Activated CD4-positive, alpha-beta memory T cell treated with anti-CD3 and anti-CD28 coated beads for 36 hours (primary cell): ENCODE data around the gene NAT10. TPM values are rescaled to one million over a fixed set of nuclear protein-coding genes. Genes with fewer than 3 reads are reported as not detected.
"Not testable (repeated sequence)": the region's sequence is repeated elsewhere in the genome, so short reads cannot be mapped to it uniquely, and the experiment has no call there.

Experiments used
- CTCF ChIA-PET: fragments of 350-600 bp; sonication (Branson Sonifier 250); formaldehyde crosslinking; loops from one replicate; lab custom pipeline; 2021; ENCODE audit warnings: antibody characterized with exemption, inconsistent platforms; lab: Charles Lee
- POLR2A ChIA-PET: fragments of 350-600 bp; sonication (Branson Sonifier 250); formaldehyde crosslinking; loops from one replicate; lab custom pipeline; 2021; ENCODE audit warnings: antibody characterized with exemption; lab: Charles Lee
- DNase-seq: peaks from one replicate; pipeline ENCODE4 v3.0.0-alpha.2; 2020
- H3K27ac Mint-ChIP-seq: one replicate; pipeline ENCODE4 v1.8.0; 2021; ENCODE audit warnings: mixed read lengths
- H3K27me3 Mint-ChIP-seq: one replicate; pipeline ENCODE4 v1.8.0; 2021; ENCODE audit warnings: mixed read lengths
- H3K36me3 Mint-ChIP-seq: one replicate; pipeline ENCODE4 v1.8.0; 2021; ENCODE audit warnings: mixed read lengths
- H3K4me1 Mint-ChIP-seq: one replicate; pipeline ENCODE4 v1.8.0; 2021; ENCODE audit warnings: low read depth, mixed read lengths
- H3K4me3 Mint-ChIP-seq: one replicate; pipeline ENCODE4 v1.8.0; 2021; ENCODE audit warnings: mild to moderate bottlenecking, mixed read lengths
- H3K9me3 Mint-ChIP-seq: one replicate; pipeline ENCODE4 v1.8.0; 2021; ENCODE audit warnings: mixed read lengths
- intact Hi-C: fragments of 100-400 bp; cut with micrococcal nuclease; formaldehyde crosslinking; loops from one replicate; pipeline ENCODE4 v1.15.1; 2023
- total RNA-seq, 2 experiments: library from RNA; stranded (reverse); gene quantifications; one replicate each; pipeline ENCODE4 v1.2.3, GENCODE V29; 2021

NAT10 gene
- total RNA-seq, 2 experiments from 2014 or later: 84.7 to 87.6 TPM

DNA sequence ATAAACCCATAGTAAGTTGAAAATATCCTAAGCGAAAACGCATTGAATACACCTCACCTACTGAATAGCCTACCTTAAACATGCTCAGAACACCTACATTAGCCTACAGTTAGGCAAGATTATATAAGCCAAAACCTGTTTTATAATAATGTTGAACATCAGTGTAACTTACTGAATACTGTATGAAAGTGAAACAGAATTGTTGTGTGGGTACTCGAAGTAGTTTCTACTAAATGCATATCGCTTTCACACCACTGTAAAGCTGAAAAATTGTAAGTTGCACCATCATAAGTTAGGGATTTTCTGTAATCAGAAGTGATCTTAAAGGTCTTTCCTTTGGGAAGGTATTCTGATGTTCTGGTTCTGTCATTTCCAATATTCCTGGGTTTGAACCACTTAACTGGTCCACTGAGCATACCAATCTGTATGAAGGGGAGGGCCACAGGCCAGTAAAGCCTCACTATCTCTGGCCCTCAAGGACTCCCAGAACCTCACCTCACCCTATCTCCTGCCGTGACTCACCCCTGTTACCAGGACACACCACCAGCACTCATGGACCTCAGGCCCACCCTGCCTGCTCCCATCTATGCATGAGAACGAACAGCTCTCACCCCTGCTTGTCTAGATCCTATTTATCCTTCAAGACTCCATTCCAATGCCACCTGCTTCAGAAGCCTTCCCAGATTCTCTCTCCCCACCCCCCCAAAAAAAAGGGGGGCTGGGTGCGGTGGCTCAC, 70.0 kb downstream of the NAT10 start:
- Mint-ChIP-seq H3K4me3 (no peak overlapping the region), H3K27ac (no peak overlapping the region), H3K36me3 (no peaks in the 10 kb centered on the region), H3K4me1 (peaks cover 18% of the 10 kb centered on the region), H3K9me3 (no peaks in the 10 kb centered on the region), H3K27me3 (peaks cover 2% of the 10 kb centered on the region)
- DNase-seq: no peak
- intact Hi-C loops: loop anchor here (2.0 kb wide), 2 partner anchors 39 to 75 kb away; no protein-coding TSS in a partner anchor
- CTCF ChIA-PET: interaction anchor here (1.2 to 9.2 kb wide), 13 partner anchors 11 to 318 kb away, joined by 3 to 167 read pairs (median 13); partner anchors contain the start of gene ABTB2
- POLR2A ChIA-PET: interaction anchor here (1.2 to 2.1 kb wide), 2 partner anchors 59 to 180 kb away, joined by 3 to 5 read pairs; no protein-coding TSS in a partner anchor

DNA sequence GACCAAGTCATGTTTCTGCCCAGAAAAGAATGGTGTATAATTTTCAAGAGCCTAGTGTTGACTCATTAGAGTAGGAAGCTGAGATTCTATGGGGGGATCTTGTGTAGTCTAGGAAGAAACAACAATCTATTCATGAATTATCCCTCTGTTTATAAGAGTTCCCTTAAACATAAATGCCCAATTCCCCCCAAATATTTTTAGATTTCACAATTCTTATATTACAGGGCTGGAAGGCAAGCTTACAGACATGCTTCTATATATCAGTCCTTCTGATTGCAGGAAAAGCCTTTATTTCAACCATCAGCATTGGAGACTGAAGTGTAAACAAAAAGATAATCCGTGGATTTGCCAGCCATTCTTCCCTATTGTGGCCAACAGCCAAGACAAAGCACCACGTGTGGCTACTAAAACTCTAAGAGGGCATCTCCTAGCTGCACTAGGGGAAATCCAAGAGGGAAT, 71.4 kb downstream of the NAT10 start:
- H3K36me3 Mint-ChIP-seq: no peaks in the 10 kb centered on the region
- POLR2A ChIA-PET: interaction anchor here (1.2 kb wide), 1 partner anchor 57 kb away, joined by 4 read pairs; no protein-coding TSS in a partner anchor
- CTCF ChIA-PET: interaction anchor here (0.6 to 9.2 kb wide), 4 partner anchors 38 to 315 kb away, joined by 3 to 167 read pairs (median 4); partner anchors contain the start of gene ABTB2
- H3K27ac Mint-ChIP-seq: no peak overlapping the region
- no peaks in the 10 kb centered on the region for H3K9me3 Mint-ChIP-seq
- peaks cover 24% of the 10 kb centered on the region for H3K4me1 Mint-ChIP-seq
- H3K27me3 Mint-ChIP-seq: peaks cover 2% of the 10 kb centered on the region
- H3K4me3 Mint-ChIP-seq: no peak overlapping the region
- no peak for DNase-seq
- intact Hi-C loops: no loop called here

- Mint-ChIP-seq H3K9me3 (no peaks in the 10 kb centered on the region), H3K4me1 (peaks cover 27% of the 10 kb centered on the region), H3K4me3 (no peak overlapping the region), H3K27me3 (peaks cover 2% of the 10 kb centered on the region), H3K27ac (no peak overlapping the region), H3K36me3 (no peaks in the 10 kb centered on the region)
- ChIA-PET CTCF (interaction anchor here (0.5 to 9.2 kb wide), 3 partner anchors 9 to 190 kb away, joined by 3 to 167 read pairs (median 4); partner anchors contain the start of gene ABTB2), POLR2A (no interaction called here)
- intact Hi-C loops: no loop called here
- DNase-seq: no peak
Measured at GRCh38 chr11:34178209-34178821, 72.9 kb downstream of the NAT10 start.

GRCh38 chr11:34179026-34179675, 73.7 kb downstream of the NAT10 start:
- Mint-ChIP-seq H3K27me3 (peaks cover 2% of the 10 kb centered on the region), H3K36me3 (no peaks in the 10 kb centered on the region), H3K9me3 (no peaks in the 10 kb centered on the region), H3K4me3 (no peak overlapping the region), H3K4me1 (peaks cover 27% of the 10 kb centered on the region), H3K27ac (no peak overlapping the region)
- intact Hi-C loops: no loop called here
- DNase-seq: no peak
- POLR2A ChIA-PET: no interaction called here
- CTCF ChIA-PET: interaction anchor here (1.1 to 9.2 kb wide), 2 partner anchors 177 to 191 kb away, joined by 3 to 167 read pairs; partner anchors contain the start of gene ABTB2

- Mint-ChIP-seq H3K4me1 (peaks cover 21% of the 10 kb centered on the region), H3K9me3 (no peaks in the 10 kb centered on the region), H3K27ac (no peak overlapping the region), H3K4me3 (no peak overlapping the region), H3K27me3 (peaks cover 2% of the 10 kb centered on the region), H3K36me3 (no peaks in the 10 kb centered on the region)
- ChIA-PET CTCF (interaction anchor here (9.2 kb wide), 1 partner anchor 176 kb away, joined by 167 read pairs; the partner anchor contains the start of gene ABTB2), POLR2A (interaction anchor here (1.3 kb wide), 1 partner anchor 21 kb away, joined by 3 read pairs; no protein-coding TSS in a partner anchor)
- peak; percentile 30 for DNase-seq
- intact Hi-C loops: loop anchor here (2.0 kb wide), 1 partner anchor 55 kb away; no protein-coding TSS in a partner anchor
Measured at GRCh38 chr11:34180040-34180813, 74.8 kb downstream of the NAT10 start.

DNA sequence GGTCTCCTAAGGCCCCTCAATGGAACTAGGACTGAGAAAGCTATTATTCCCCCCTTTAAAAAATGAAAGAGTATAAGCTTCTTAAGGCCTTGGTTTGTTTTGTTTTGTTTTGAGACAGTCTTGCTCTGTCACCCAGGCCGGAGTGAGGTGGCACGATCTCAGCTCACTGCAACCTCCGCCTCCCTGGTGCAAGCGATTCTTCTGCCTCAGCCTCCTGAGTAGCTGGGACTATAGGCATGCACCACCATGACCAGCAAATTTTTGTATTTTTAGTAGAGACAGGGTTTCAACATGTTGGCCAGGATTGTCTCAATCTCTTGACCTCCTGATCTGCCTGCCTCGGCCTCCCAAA, 75.4 kb downstream of the NAT10 start:
- intact Hi-C loops: loop anchor here (2.0 kb wide), 1 partner anchor 54 kb away; no protein-coding TSS in a partner anchor
- H3K9me3 Mint-ChIP-seq, H3K27ac Mint-ChIP-seq, H3K4me3 Mint-ChIP-seq, H3K27me3 Mint-ChIP-seq, H3K36me3 Mint-ChIP-seq: not testable (repeated sequence)
- ChIA-PET CTCF (interaction anchor here (9.2 kb wide), 1 partner anchor 175 kb away, joined by 167 read pairs; the partner anchor contains the start of gene ABTB2), POLR2A (interaction anchor here (0.6 to 1.3 kb wide), 2 partner anchors 22 to 172 kb away, joined by 3 read pairs; no protein-coding TSS in a partner anchor)
- H3K4me1 Mint-ChIP-seq: peaks cover 16% of the 10 kb centered on the region
- DNase-seq: peak; percentile 41

GRCh38 chr11:34181251-34181650, 75.8 kb downstream of the NAT10 start:
- Mint-ChIP-seq H3K27ac (no peak overlapping the region), H3K4me3 (no peak overlapping the region), H3K9me3 (no peaks in the 10 kb centered on the region), H3K4me1 (peaks cover 14% of the 10 kb centered on the region), H3K27me3 (peaks cover 2% of the 10 kb centered on the region), H3K36me3 (no peaks in the 10 kb centered on the region)
- peak; percentile 38 for DNase-seq
- intact Hi-C loops: loop anchor here (2.0 kb wide), 1 partner anchor 54 kb away; no protein-coding TSS in a partner anchor
- CTCF ChIA-PET: interaction anchor here (2.3 kb wide), 1 partner anchor 177 kb away, joined by 6 read pairs; the partner anchor contains the start of gene ABTB2
- POLR2A ChIA-PET: interaction anchor here (0.6 to 1.3 kb wide), 2 partner anchors 22 to 173 kb away, joined by 3 read pairs; no protein-coding TSS in a partner anchor

DNA sequence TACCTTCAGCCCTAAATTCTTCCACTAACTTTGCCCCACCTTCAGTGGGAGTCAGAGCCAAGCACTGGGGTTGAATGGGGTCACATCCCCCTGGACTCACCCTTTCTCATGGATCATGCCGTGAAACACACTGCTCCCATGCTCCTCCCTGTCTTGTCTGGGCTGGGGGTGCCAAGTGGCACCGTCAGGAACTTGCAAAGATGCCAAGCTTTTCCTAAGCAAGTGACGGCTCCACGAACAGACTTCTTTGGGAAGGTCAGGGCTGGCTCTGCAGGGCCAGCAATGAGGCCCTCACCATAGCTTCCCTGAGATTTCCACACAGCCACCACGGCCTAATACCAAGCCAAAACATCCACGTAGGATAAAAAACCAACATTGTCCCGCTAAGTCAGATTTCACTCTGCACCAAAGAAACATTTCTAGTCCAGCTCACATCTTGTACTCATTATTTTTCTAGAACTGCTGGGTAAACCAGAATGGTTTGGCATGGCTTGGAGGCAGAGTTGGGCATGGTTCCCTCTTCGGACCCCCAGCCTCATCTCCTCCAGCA, 76.5 kb downstream of the NAT10 start:
- Mint-ChIP-seq H3K9me3 (no peaks in the 10 kb centered on the region), H3K27me3 (no peaks in the 10 kb centered on the region), H3K36me3 (no peaks in the 10 kb centered on the region), H3K4me3 (no peak overlapping the region), H3K4me1 (peaks cover 12% of the 10 kb centered on the region), H3K27ac (no peak overlapping the region)
- ChIA-PET POLR2A (no interaction called here), CTCF (interaction anchor here (1.1 to 2.3 kb wide), 3 partner anchors 8 to 287 kb away, joined by 3 to 14 read pairs (median 6); partner anchors contain the start of gene ABTB2)
- no peak for DNase-seq
- intact Hi-C loops: loop anchor here (2.0 kb wide), 1 partner anchor 53 kb away; no protein-coding TSS in a partner anchor

DNA sequence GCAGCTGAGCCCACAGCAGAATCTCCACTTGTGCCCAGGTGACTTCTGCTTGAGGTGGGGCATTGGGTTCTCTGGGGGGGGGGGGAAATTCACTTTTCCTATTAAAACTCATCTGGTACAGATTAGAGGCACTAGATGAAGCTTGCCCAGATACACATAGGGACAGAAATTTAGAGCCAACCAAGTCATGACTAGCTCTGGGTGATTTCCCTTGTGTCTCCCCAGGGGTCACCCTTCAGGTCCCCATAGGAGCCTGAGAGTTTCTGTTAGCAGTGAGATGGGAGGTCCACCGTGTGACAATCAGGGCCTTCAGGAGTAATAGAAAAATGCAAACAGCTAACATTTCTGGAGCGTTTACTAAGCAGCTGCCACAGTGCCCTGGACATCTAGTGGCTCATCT, 77.0 kb downstream of the NAT10 start:
- peaks cover 12% of the 10 kb centered on the region for H3K4me1 Mint-ChIP-seq
- H3K9me3 Mint-ChIP-seq: no peaks in the 10 kb centered on the region
- intact Hi-C loops: no loop called here
- DNase-seq: no peak
- ChIA-PET POLR2A (no interaction called here), CTCF (interaction anchor here (0.7 to 2.3 kb wide), 4 partner anchors 8 to 286 kb away, joined by 3 to 14 read pairs (median 5); partner anchors contain the start of gene ABTB2)
- no peaks in the 10 kb centered on the region for H3K27me3 Mint-ChIP-seq
- no peak overlapping the region for H3K27ac Mint-ChIP-seq
- no peaks in the 10 kb centered on the region for H3K36me3 Mint-ChIP-seq
- no peak overlapping the region for H3K4me3 Mint-ChIP-seq

GRCh38 chr11:34182921-34183685, 77.7 kb downstream of the NAT10 start:
- H3K9me3 Mint-ChIP-seq: no peaks in the 10 kb centered on the region
- no peak for DNase-seq
- intact Hi-C loops: no loop called here
- ChIA-PET CTCF (interaction anchor here (0.7 to 2.3 kb wide), 4 partner anchors 9 to 285 kb away, joined by 3 to 14 read pairs (median 5); partner anchors contain the start of gene ABTB2), POLR2A (no interaction called here)
- H3K4me3 Mint-ChIP-seq: no peak overlapping the region
- no peaks in the 10 kb centered on the region for H3K36me3 Mint-ChIP-seq
- H3K27me3 Mint-ChIP-seq: no peaks in the 10 kb centered on the region
- H3K27ac Mint-ChIP-seq: no peak overlapping the region
- peaks cover 12% of the 10 kb centered on the region for H3K4me1 Mint-ChIP-seq
